ENCODE measurements around the gene CRTAC1. TPM values are rescaled to one million over a fixed set of nuclear protein-coding genes. Genes with fewer than 3 reads are reported as not detected.

Gene CRTAC1
- total RNA-seq, 1 donor: not detected

- H3K4me1 ChIP-seq (ENCODE audit: insufficient read depth, low read length): no peaks in the 10 kb centered on the region
- peak; percentile 27 for DNase-seq (ENCODE audit: insufficient read length, low spot score, missing footprints)
- H3K4me3 ChIP-seq (ENCODE audit: insufficient read depth, low read length): no peak overlapping the region
- H3K36me3 ChIP-seq (ENCODE audit: insufficient read depth, low read length): no peaks in the 10 kb centered on the region
- no peaks in the 10 kb centered on the region for H3K9me3 ChIP-seq (ENCODE audit: low read depth, low read length)
- H3K79me2 ChIP-seq (ENCODE audit: insufficient read depth, low read length): no peaks in the 10 kb centered on the region
- H3K27ac ChIP-seq (ENCODE audit: low read depth, low read length): no peak overlapping the region
- H4K20me1 ChIP-seq (ENCODE audit: insufficient read depth, low read length): no peaks in the 10 kb centered on the region
- no peak for TF ChIP-seq CTCF (IDR thresholded peaks at IDR 0.05; ENCODE audit: extremely low read depth, low read depth, low read length)
- no peak overlapping the region for H2AFZ ChIP-seq (ENCODE audit: low read length)
- H3K4me2 ChIP-seq (ENCODE audit: insufficient read depth, low read length): no peak overlapping the region
- peaks cover 18% of the 10 kb centered on the region for H3K27me3 ChIP-seq (ENCODE audit: insufficient read depth, low read length)
Measured at GRCh38 chr10:97913614-97914013, 116.8 kb downstream of the CRTAC1 start.

GRCh38 chr10:97913193-97913592 is 117.2 kb downstream of the CRTAC1 start:
- Histone ChIP-seq H3K9me3 (ENCODE audit: low read depth, low read length) (no peaks in the 10 kb centered on the region), H3K4me3 (ENCODE audit: insufficient read depth, low read length) (no peak overlapping the region), H2AFZ (ENCODE audit: low read length) (no peak overlapping the region), H3K4me2 (ENCODE audit: insufficient read depth, low read length) (no peak overlapping the region), H3K36me3 (ENCODE audit: insufficient read depth, low read length) (no peaks in the 10 kb centered on the region), H3K27me3 (ENCODE audit: insufficient read depth, low read length) (peaks cover 14% of the 10 kb centered on the region), H4K20me1 (ENCODE audit: insufficient read depth, low read length) (no peaks in the 10 kb centered on the region), H3K4me1 (ENCODE audit: insufficient read depth, low read length) (no peaks in the 10 kb centered on the region), H3K79me2 (ENCODE audit: insufficient read depth, low read length) (no peaks in the 10 kb centered on the region), H3K27ac (ENCODE audit: low read depth, low read length) (no peak overlapping the region)
- TF ChIP-seq CTCF (IDR thresholded peaks at IDR 0.05; ENCODE audit: extremely low read depth, low read depth, low read length): no peak
- DNase-seq (ENCODE audit: insufficient read length, low spot score, missing footprints): peak; percentile 37

- TF ChIP-seq CTCF (IDR thresholded peaks at IDR 0.05; ENCODE audit: extremely low read depth, low read depth, low read length): no peak
Measured at GRCh38 chr10:97911217-97911616, 119.2 kb downstream of the CRTAC1 start.

GRCh38 chr10:97910661-97911060 is 119.8 kb downstream of the CRTAC1 start:
- Histone ChIP-seq H3K36me3 (ENCODE audit: insufficient read depth, low read length) (no peaks in the 10 kb centered on the region), H3K27me3 (ENCODE audit: insufficient read depth, low read length) (peaks cover 21% of the 10 kb centered on the region), H3K27ac (ENCODE audit: low read depth, low read length) (no peak overlapping the region), H3K79me2 (ENCODE audit: insufficient read depth, low read length) (no peaks in the 10 kb centered on the region), H4K20me1 (ENCODE audit: insufficient read depth, low read length) (no peaks in the 10 kb centered on the region), H3K4me1 (ENCODE audit: insufficient read depth, low read length) (no peaks in the 10 kb centered on the region), H2AFZ (ENCODE audit: low read length) (no peak overlapping the region), H3K4me2 (ENCODE audit: insufficient read depth, low read length) (no peak overlapping the region), H3K4me3 (ENCODE audit: insufficient read depth, low read length) (no peak overlapping the region), H3K9me3 (ENCODE audit: low read depth, low read length) (no peaks in the 10 kb centered on the region)
- DNase-seq (ENCODE audit: insufficient read length, low spot score, missing footprints): no peak
- no peak for TF ChIP-seq CTCF (IDR thresholded peaks at IDR 0.05; ENCODE audit: extremely low read depth, low read depth, low read length)

More at GRCh38 chr10:97911217-97911616, 119.2 kb downstream of the CRTAC1 start:
- Histone ChIP-seq H3K4me1 (ENCODE audit: insufficient read depth, low read length) (no peaks in the 10 kb centered on the region), H4K20me1 (ENCODE audit: insufficient read depth, low read length) (no peaks in the 10 kb centered on the region), H3K36me3 (ENCODE audit: insufficient read depth, low read length) (no peaks in the 10 kb centered on the region), H3K9me3 (ENCODE audit: low read depth, low read length) (no peaks in the 10 kb centered on the region), H3K27me3 (ENCODE audit: insufficient read depth, low read length) (peaks cover 16% of the 10 kb centered on the region), H3K4me3 (ENCODE audit: insufficient read depth, low read length) (no peak overlapping the region), H2AFZ (ENCODE audit: low read length) (no peak overlapping the region), H3K27ac (ENCODE audit: low read depth, low read length) (no peak overlapping the region), H3K4me2 (ENCODE audit: insufficient read depth, low read length) (no peak overlapping the region), H3K79me2 (ENCODE audit: insufficient read depth, low read length) (no peaks in the 10 kb centered on the region)
- DNase-seq (ENCODE audit: insufficient read length, low spot score, missing footprints): no peak

Measured in osteoblast (primary cell).